NB4 (cell line): Measurements from ENCODE around the gene DNAJB1.

Source experiments
- DNase-seq: peaks from one replicate; pipeline ENCODE4 v3.0.0; 2010; ENCODE audit warnings: low read depth
- H3K4me3 ChIP-seq: one replicate; pipeline ENCODE4 v1.5.1; 2011; ENCODE audit warnings: mild to moderate bottlenecking, low read depth, low read length, moderate library complexity
- CTCF ChIP-seq: IDR thresholded peaks from one replicate; pipeline ENCODE4 v1.5.1; 2012; ENCODE audit warnings: low read depth, low read length
- MAX ChIP-seq: IDR thresholded peaks from 2 replicates; pipeline ENCODE4 v1.6.1; 2011; ENCODE audit warnings: low read depth, low read length
- MYC ChIP-seq: IDR thresholded peaks from 2 replicates; pipeline ENCODE4 v1.6.1; 2011; ENCODE audit warnings: low read depth, low read length
- POLR2A ChIP-seq: IDR thresholded peaks from 2 replicates; pipeline ENCODE4 v1.6.1; 2011; ENCODE audit warnings: mild to moderate bottlenecking; ENCODE audit not compliant: insufficient read length; ENCODE audit errors: extremely low read depth

DNAJB1 gene

GRCh38 chr19:14563590-14563926 is 45.4 kb upstream of the DNAJB1 start:
- no peak for DNase-seq
- no peak overlapping the region for H3K4me3 ChIP-seq
- TF ChIP-seq CTCF (no peak), POLR2A (no peak)

DNA sequence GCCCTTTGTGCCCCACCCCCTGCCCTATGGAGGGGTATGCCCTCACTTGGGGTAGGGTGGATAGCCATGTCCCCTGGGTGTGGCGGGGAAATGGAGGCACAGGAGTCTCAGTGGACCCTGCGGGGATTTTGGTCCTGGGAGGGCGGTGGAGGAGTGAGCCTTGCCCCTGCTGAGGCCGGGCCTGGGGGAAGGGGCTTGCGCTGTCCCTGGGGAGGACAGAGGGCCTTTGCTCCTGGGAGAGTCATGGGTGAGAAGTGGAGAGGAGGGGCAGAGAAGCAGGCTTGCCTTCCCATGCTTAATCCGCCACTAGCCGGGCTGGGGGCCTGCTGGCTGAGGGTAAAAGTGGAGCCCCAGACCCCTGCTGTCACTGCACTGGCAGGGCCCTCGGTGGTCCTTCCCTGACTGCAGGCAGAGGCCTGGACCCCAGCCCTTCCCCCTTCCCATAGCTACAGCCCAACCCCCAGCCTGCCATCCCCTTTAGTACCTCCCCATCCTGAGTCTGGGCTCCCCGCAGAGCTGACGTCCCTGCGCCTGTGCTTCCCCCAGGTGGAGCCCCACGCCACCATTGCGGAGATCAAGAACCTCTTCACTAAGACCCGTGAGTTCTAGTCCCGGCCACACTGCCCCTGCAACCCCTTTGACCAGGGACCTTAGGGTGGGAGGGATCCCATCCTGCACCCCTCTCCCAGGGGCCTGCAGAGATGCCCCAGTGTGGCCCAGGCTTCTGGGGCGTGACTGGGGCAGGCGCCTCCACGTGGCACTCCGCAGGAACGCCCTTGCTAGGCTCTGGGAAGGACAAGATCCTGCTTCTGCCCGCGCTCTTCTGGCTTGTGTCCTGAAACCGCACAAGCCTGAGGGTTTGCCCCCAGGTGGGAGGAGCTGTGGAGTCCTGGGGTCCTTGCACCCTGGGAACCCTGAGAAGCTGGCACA is 44.7 kb upstream of the DNAJB1 start:
- TF ChIP-seq MYC = no peak
- TF ChIP-seq CTCF = no peak
- TF ChIP-seq MAX = no peak
- no peak for TF ChIP-seq POLR2A
- no peak overlapping the region for H3K4me3 ChIP-seq

DNA sequence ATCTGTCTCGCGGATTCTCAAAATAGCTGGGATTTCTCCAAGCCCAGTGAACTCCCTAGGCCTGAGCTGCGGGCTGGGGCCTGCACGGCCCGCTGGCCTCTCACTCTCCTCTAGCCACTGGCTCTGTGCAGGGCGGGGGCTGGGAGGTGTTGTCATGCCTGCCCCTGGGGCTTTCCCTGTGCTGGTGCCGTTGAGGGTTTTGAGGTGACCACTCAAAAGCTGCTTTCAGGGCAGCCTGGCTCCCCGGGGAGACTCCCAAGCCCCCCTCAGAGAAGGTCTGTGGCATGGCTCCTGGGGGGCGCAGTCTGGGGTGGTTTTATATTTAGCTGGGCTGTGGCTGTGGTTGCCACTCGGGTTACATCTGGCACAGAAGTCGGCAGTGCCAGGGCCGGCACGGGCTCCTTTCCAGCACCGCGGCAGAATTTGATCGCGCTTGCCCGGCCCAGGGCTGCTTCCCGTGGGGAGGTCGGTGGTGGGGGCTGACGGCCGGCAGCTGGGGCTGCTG is 43.7 kb upstream of the DNAJB1 start:
- H3K4me3 ChIP-seq = no peak overlapping the region
- DNase-seq = peak; percentile 28
- no peak for TF ChIP-seq POLR2A
- no peak for TF ChIP-seq MYC
- TF ChIP-seq CTCF = no peak
- no peak for TF ChIP-seq MAX

More for the DNA sequence above, 44.7 kb upstream of the DNAJB1 start:
- DNase-seq = no peak

DNA sequence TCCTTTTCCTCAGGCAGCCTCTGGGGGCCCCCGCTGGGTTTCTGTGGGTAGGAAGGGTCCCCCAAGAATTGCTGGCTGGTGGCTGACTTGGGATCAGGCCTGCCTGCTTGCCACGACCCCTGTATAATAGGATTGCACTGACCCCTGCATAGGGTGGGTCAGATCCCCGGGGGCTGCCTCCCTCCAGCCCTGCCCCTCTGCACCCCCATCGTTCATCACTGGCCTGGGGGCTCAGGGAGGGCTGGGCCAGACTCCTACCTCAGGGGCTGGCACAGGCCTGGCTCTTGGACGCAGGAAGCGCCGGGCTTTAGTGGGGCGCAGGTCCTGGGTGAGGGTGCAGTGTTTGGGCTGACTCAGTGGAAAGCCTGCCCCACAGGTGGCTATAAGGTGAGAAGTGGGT is 43.1 kb upstream of the DNAJB1 start:
- no peak for DNase-seq
- TF ChIP-seq MAX (no peak), MYC (no peak), CTCF (no peak), POLR2A (no peak)
- no peak overlapping the region for H3K4me3 ChIP-seq

GRCh38 chr19:14560776-14561108 is 42.5 kb upstream of the DNAJB1 start:
- no peak for DNase-seq
- H3K4me3 ChIP-seq = no peak overlapping the region
- TF ChIP-seq MYC (no peak), CTCF (no peak), MAX (no peak), POLR2A (no peak)
